ENCODE data around the gene CXCR4.

- peak; percentile 44 for TF ChIP-seq EZH2 (IDR thresholded peaks at IDR 0.05; ENCODE audit: insufficient read depth, poor library complexity, severe bottlenecking)
- no peak for TF ChIP-seq EZH2phosphoT487 (IDR thresholded peaks at IDR 0.05; ENCODE audit: insufficient read depth, low read depth)
Measured at GRCh38 chr2:136117391-136117841, 533 bp downstream of the CXCR4 start.
